K562 (cell line): ENCODE data around the gene KCTD3. TPM values are rescaled to one million over a fixed set of nuclear protein-coding genes. Genes with fewer than 3 reads are reported as not detected.

ENCODE experiments used
- ATAC-seq: fragments of 200-7000 bp; cut with Tn5 transposase; 3 replicates; pipeline ENCODE4 v1.9.1; 2020; ENCODE audit warnings: moderate library complexity
- BruUV-seq: library from RNA; stranded (reverse); fragments of 400-500 nt; replicated peaks from 2 replicates; lab custom pipeline; 2021; lab: Mats Ljungman, UMichigan
- CTCF ChIA-PET: fragments of 300-600 bp; formaldehyde crosslinking; extraction: SDS; loops from one replicate; lab custom pipeline; 2021; ENCODE audit warnings: low intra/inter-chr PET ratio; lab: Yijun Ruan, JAX
- POLR2A ChIA-PET: fragments of 300-600, 350-650 bp; sonication (Branson Sonifier 250); formaldehyde crosslinking; extraction: SDS; loops from one replicate; lab custom pipeline; 2021; ENCODE audit warnings: antibody characterized with exemption, inconsistent platforms; lab: Yijun Ruan, JAX
- DNase-seq, 4 experiments: peaks; one replicate each; pipeline versions ENCODE4 v3.0.0 to v3.0.0-alpha.2; 2011 to 2018; ENCODE audit warnings: low spot score in 3 of 4, mixed read lengths in 3 of 4; ENCODE audit errors: extremely low read depth in 1 of 4
- FAIRE-seq: peaks from 2 replicates; lab custom pipeline; 2011; peaks lifted over from hg19 to GRCh38; lab: Jason Lieb, UNC
- H2AFZ ChIP-seq: 2 replicates; pipeline ENCODE4 v1.6.0; 2011; ENCODE audit warnings: low read depth, low read length, control low read depth, inconsistent platforms
- H3K27ac ChIP-seq: fragments of 200-600 bp; 3 replicates; pipeline ENCODE4 v1.8.0; 2011; ENCODE audit warnings: low read depth, mild to moderate bottlenecking, control low read depth, inconsistent platforms, low read length, moderate library complexity, mixed read lengths; ENCODE audit errors: extremely low read depth
- H3K27me3 ChIP-seq, 2 experiments: fragments of 300-600 bp in 1 of 2; 2 replicates in 1 of 2; 3 replicates in 1 of 2; pipeline versions ENCODE4 v1.6.0 to v1.8.0; 2011; ENCODE audit warnings: inconsistent platforms in 2 of 2, low read length in 2 of 2, mild to moderate bottlenecking in 1 of 2, mixed read lengths in 1 of 2, moderate library complexity in 1 of 2; ENCODE audit not compliant: control insufficient read depth in 2 of 2, insufficient read depth in 2 of 2
- H3K36me3 ChIP-seq: fragments of 300-600 bp; 3 replicates; pipeline ENCODE4 v1.8.0; 2011; ENCODE audit warnings: mild to moderate bottlenecking, low read length, inconsistent platforms; ENCODE audit not compliant: control insufficient read depth, insufficient read depth
- H3K4me1 ChIP-seq, 2 experiments: fragments of 200-600 bp in 1 of 2; replicated peaks in 1 of 2; 2 replicates in 1 of 2; 3 replicates in 1 of 2; pipeline versions ENCODE4 v1.5.1 to v1.8.0; 2011; ENCODE audit warnings: inconsistent platforms in 2 of 2, low read length in 2 of 2, mild to moderate bottlenecking in 1 of 2, mixed read lengths in 1 of 2, moderate library complexity in 1 of 2; ENCODE audit not compliant: control insufficient read depth in 2 of 2, insufficient read depth in 2 of 2
- H3K4me2 ChIP-seq: 2 replicates; pipeline ENCODE4 v1.6.1; 2011; ENCODE audit warnings: low read length, control low read depth, inconsistent platforms, mixed read lengths; ENCODE audit not compliant: insufficient read depth
- H3K4me3 ChIP-seq: fragments of 200-600 bp; sonication (generic), shearing (Covaris generic); 2 replicates; pipeline ENCODE4 v1.5.1; 2016; ENCODE audit warnings: control low read depth, inconsistent platforms
- H3K79me2 ChIP-seq: fragments of 200-600 bp; 3 replicates; pipeline ENCODE4 v1.8.0; 2011; ENCODE audit warnings: low read length, inconsistent platforms; ENCODE audit not compliant: control insufficient read depth, insufficient read depth
- H3K9ac ChIP-seq, 2 experiments: 2 replicates each; pipeline versions ENCODE4 v1.6.0 to v1.6.1; 2011; ENCODE audit warnings: low read depth in 2 of 2, low read length in 2 of 2, control low read depth in 1 of 2, inconsistent platforms in 1 of 2, mild to moderate bottlenecking in 1 of 2, mixed read lengths in 1 of 2; ENCODE audit not compliant: insufficient read depth in 1 of 2
- H3K9me1 ChIP-seq: one replicate; pipeline ENCODE4 v1.6.0; 2011; ENCODE audit warnings: inconsistent platforms, mild to moderate bottlenecking, low read length, moderate library complexity; ENCODE audit not compliant: control insufficient read depth, insufficient read depth
- H3K9me3 ChIP-seq: replicated peaks from 2 replicates; pipeline ENCODE4 v1.5.1; 2011; ENCODE audit warnings: low read depth, low read length, inconsistent platforms; ENCODE audit not compliant: control insufficient read depth, insufficient read depth
- H4K20me1 ChIP-seq: replicated peaks from 2 replicates; pipeline ENCODE4 v1.6.1; 2011; ENCODE audit warnings: low read length, inconsistent platforms, mixed read lengths; ENCODE audit not compliant: control insufficient read depth, insufficient read depth
- AFF1 ChIP-seq, 2 experiments: fragments of 450-650 bp; IDR thresholded peaks; 2 replicates each; pipeline ENCODE4 v1.6.1; 2018; ENCODE audit warnings: mild to moderate bottlenecking in 2 of 2, low read depth in 1 of 2; ENCODE audit not compliant: partially characterized antibody in 2 of 2
- ARID1B ChIP-seq: fragments of 450-650 bp; IDR thresholded peaks from 2 replicates; pipeline ENCODE4 v1.6.1; 2016; ENCODE audit warnings: antibody characterized with exemption, mild to moderate bottlenecking, inconsistent platforms
- CBFA2T2 ChIP-seq: fragments of 450-650 bp; conservative IDR thresholded peaks from 2 replicates; pipeline ENCODE4 v1.6.1; 2017; ENCODE audit warnings: mild to moderate bottlenecking
- CBFA2T3 ChIP-seq: fragments of 450-650 bp; IDR thresholded peaks from 2 replicates; pipeline ENCODE4 v1.6.1; 2017
- CREB5 ChIP-seq: fragments of 250-450 bp; sonication (Bioruptor Pico); IDR thresholded peaks from 2 replicates; pipeline ENCODE4 v1.5.0; 2020; ENCODE audit warnings: mild to moderate bottlenecking
- CTBP1 ChIP-seq: fragments of 450-650 bp; IDR thresholded peaks from 2 replicates; pipeline ENCODE4 v1.6.1; 2016; ENCODE audit warnings: borderline replicate concordance
- EGR1 ChIP-seq: fragments of 450-650 bp; conservative IDR thresholded peaks from 2 replicates; pipeline ENCODE4 v1.6.1; 2017; ENCODE audit warnings: mild to moderate bottlenecking
- KDM1A ChIP-seq, 2 experiments: fragments of 450-650 bp; IDR thresholded peaks; 2 replicates each; pipeline ENCODE4 v1.6.1; 2016; ENCODE audit warnings: mild to moderate bottlenecking in 2 of 2
- SRSF7 ChIP-seq: fragments of 200-400 bp; formaldehyde crosslinking; optimal IDR thresholded peaks from 2 replicates; pipeline ENCODE3; 2017; ENCODE audit warnings: mild to moderate bottlenecking, low read depth, low read length
- VEZF1 ChIP-seq: fragments of 200-800 bp; sonication (Bioruptor generic); IDR thresholded peaks from 2 replicates; pipeline ENCODE4 v1.6.1; 2017; ENCODE audit warnings: missing genetic modification characterization, missing compliant biosample characterization
- ZNF217 ChIP-seq: sonication (generic); formaldehyde crosslinking; IDR thresholded peaks from 2 replicates; pipeline ENCODE4 v1.8.0; 2022; ENCODE audit warnings: mild to moderate bottlenecking, missing genetic modification reagents
- ZNF436 ChIP-seq: fragments of 250-450, 450-650 bp; sonication (Bioruptor Pico); formaldehyde crosslinking; IDR thresholded peaks from 2 replicates; pipeline ENCODE4 v1.7.0; 2020; ENCODE audit warnings: mild to moderate bottlenecking
- WGBS: fragments of 100-300 bp; shearing (Covaris generic); methylation state at CpG from one replicate; pipeline ENCODE4 v1.1.6; 2016; ENCODE audit warnings: low coverage, mixed read lengths; ENCODE audit not compliant: insufficient coverage; ENCODE audit errors: missing lambda C conversion rate; 5-methylcytosine and 5-hydroxymethylcytosine counted together
- in situ Hi-C: fragments of 300-500 bp; cut with MboI; formaldehyde crosslinking; loops from 4 replicates; pipeline ENCODE4 v1.15.0; 2018; ENCODE audit warnings: inconsistent platforms, mixed read lengths
- intact Hi-C: fragments of 100-400 bp; cut with micrococcal nuclease; formaldehyde crosslinking; loops from 2 replicates; pipeline ENCODE4 v1.14.2; 2022
- polyA plus RNA-seq, 8 experiments: library from polyadenylated mRNA; depleted of rRNA in 4 of 8; stranded (reverse) in 5 of 8; unstranded in 3 of 8; fragments of >200 nt; fragmentation: Nextera tagmentation in 2 of 8; fragmentation: Illumina TruSeq in 1 of 8; extraction: Ambion mirVana in 2 of 8; extraction: Trizol in 1 of 8; gene quantifications; 2 replicates each; pipeline versions ENCODE4 v1.2.1 to v1.2.3, GENCODE V29; 2011 to 2014; ENCODE audit warnings: inconsistent platforms in 1 of 8, missing spikeins in 1 of 8
- total RNA-seq, 7 experiments: library from RNA; depleted of rRNA in 6 of 7; stranded (reverse); fragments of >200 nt in 6 of 7; fragmentation: Illumina TruSeq in 2 of 7; extraction: Trizol in 2 of 7; gene quantifications; 2 replicates each; pipeline versions ENCODE4 v1.2.1 to v1.2.3, GENCODE V29; 2011 to 2021; ENCODE audit warnings: low replicate concordance in 1 of 7

The KCTD3 gene
- total and polyA plus RNA-seq, 9 of the 15 experiments (the other 6 are each of a cell fraction or from before 2014, with no cell fraction given) = 12.8 to 77.1 (median 44.3) TPM

- TF ChIP-seq AFF1 (IDR thresholded peaks at IDR 0.05; ENCODE audit: low read depth in 1 of 2, partially characterized antibody in 2 of 2) = no peak
- TF ChIP-seq SRSF7 = no peak
Observed at GRCh38 chr1:215661033-215661432, 93.9 kb downstream of the KCTD3 start (continued).

GRCh38 chr1:215665215-215665614, 98.1 kb downstream of the KCTD3 start:
- Histone ChIP-seq H3K9ac (no peak overlapping the region), H3K4me2 (no peak overlapping the region), H3K27ac (no peak overlapping the region), H3K4me3 (no peak overlapping the region), H3K27me3 (no peaks in the 10 kb centered on the region), H3K9me1 (no peaks in the 10 kb centered on the region), H3K4me1 (no peaks in the 10 kb centered on the region), H4K20me1 (no peaks in the 10 kb centered on the region), H3K79me2 (no peaks in the 10 kb centered on the region), H3K9me3 (no peaks in the 10 kb centered on the region), H2AFZ (no peak overlapping the region), H3K36me3 (no peaks in the 10 kb centered on the region)
- no peak for FAIRE-seq
- intact Hi-C loops = loop anchor here (10.0 kb wide), 1 partner anchor 60 kb away; no protein-coding TSS in a partner anchor
- ChIA-PET CTCF (no interaction called here), POLR2A (no interaction called here)
- peak; percentile 36; the same call in 1 of the 3 replicates for ATAC-seq
- 2% methylated on average over 4 of the region's 4 CpGs for WGBS
- no TSS peak for BruUV-seq
- TF ChIP-seq ARID1B = peak; percentile 33; the same call in 1 of the 2 replicates
- 0 out of 2 replicates have a peak, but pooled peaks have one; percentile 26 for TF ChIP-seq CBFA2T2
- no peak for TF ChIP-seq CTBP1
- TF ChIP-seq ZNF217 (CRISPR knock-in tag) = no peak
- TF ChIP-seq CBFA2T3 = peak; percentile 55
- peak; percentile 51 to 61; a peak in 2 of 4 replicates for TF ChIP-seq KDM1A (IDR thresholded peaks at IDR 0.05)
- TF ChIP-seq VEZF1 = peak; percentile 30; the same call in 1 of the 2 replicates
- TF ChIP-seq CREB5 (CRISPR knock-in tag) = no peak
- TF ChIP-seq EGR1 = peak; percentile 80
- no peak for TF ChIP-seq ZNF436 (CRISPR knock-in tag)
- DNase-seq = peak in 1 of 4 experiments; percentile 46
- in situ Hi-C loops = no loop called here
